IPS DF 6.9 (cell line): Measurements from ENCODE around the gene ASB2.

Experiments
- DNase-seq: peaks from one replicate; pipeline ENCODE4 v3.0.0-alpha.2; 2013; ENCODE audit warnings: low read depth, low spot score
- H3K27ac ChIP-seq: one replicate; pipeline ENCODE4 v1.5.1; 2013; ENCODE audit warnings: low read length, control low read depth
- H3K27me3 ChIP-seq: 2 replicates; pipeline ENCODE4 v1.6.1; 2013; ENCODE audit warnings: mild to moderate bottlenecking, low read length; ENCODE audit not compliant: control insufficient read depth, insufficient read depth
- H3K36me3 ChIP-seq: 2 replicates; pipeline ENCODE4 v1.6.1; 2013; ENCODE audit warnings: low read length; ENCODE audit not compliant: control insufficient read depth, insufficient read depth
- H3K4me1 ChIP-seq: 2 replicates; pipeline ENCODE4 v1.6.1; 2013; ENCODE audit warnings: low read length; ENCODE audit not compliant: control insufficient read depth, insufficient read depth
- H3K4me3 ChIP-seq: 2 replicates; pipeline ENCODE4 v1.5.1; 2013; ENCODE audit warnings: mild to moderate bottlenecking, low read length
- H3K9me3 ChIP-seq: 2 replicates; pipeline ENCODE4 v1.6.1; 2013; ENCODE audit warnings: low read length, inconsistent platforms; ENCODE audit not compliant: control insufficient read depth, insufficient read depth
- WGBS: extraction: QIAGEN DNeasy Blood & Tissue Kit; methylation state at CpG from one replicate; pipeline ENCODE4 v1.1.7; 2013; ENCODE audit warnings: mixed read lengths, missing lambda C conversion rate; ENCODE audit not compliant: insufficient read length, insufficient coverage; 5-methylcytosine and 5-hydroxymethylcytosine counted together

The ASB2 gene

GRCh38 chr14:94015223-94015622 is 38.9 kb upstream of the ASB2 start:
- no peak overlapping the region for H3K27ac ChIP-seq
- H3K36me3 ChIP-seq: no peaks in the 10 kb centered on the region
- H3K27me3 ChIP-seq: no peaks in the 10 kb centered on the region
- DNase-seq: no peak
- H3K4me3 ChIP-seq: no peak overlapping the region
- WGBS: no CpG with 5 or more reads among the region's 2 CpGs
- 0 out of 2 replicates have a peak, but pooled peaks cover 2% of the 10 kb centered on the region for H3K4me1 ChIP-seq
- no peaks in the 10 kb centered on the region for H3K9me3 ChIP-seq

- H3K9me3 ChIP-seq: no peaks in the 10 kb centered on the region
- H3K27me3 ChIP-seq: no peaks in the 10 kb centered on the region
- no peak overlapping the region for H3K27ac ChIP-seq
- no peak for DNase-seq
- no CpG with 5 or more reads among the region's 6 CpGs for WGBS
- no peaks in the 10 kb centered on the region for H3K36me3 ChIP-seq
- H3K4me3 ChIP-seq: no peak overlapping the region
- no peaks in the 10 kb centered on the region for H3K4me1 ChIP-seq
These were observed 38.0 kb upstream of the ASB2 start for GRCh38 chr14:94014382-94014781.

GRCh38 chr14:94011795-94012194 is 35.4 kb upstream of the ASB2 start:
- no peaks in the 10 kb centered on the region for H3K4me1 ChIP-seq
- WGBS: no CpG with 5 or more reads among the region's 2 CpGs
- no peaks in the 10 kb centered on the region for H3K27me3 ChIP-seq
- H3K36me3 ChIP-seq: no peaks in the 10 kb centered on the region
- DNase-seq: no peak
- no peak overlapping the region for H3K27ac ChIP-seq
- H3K4me3 ChIP-seq: no peak overlapping the region
- no peaks in the 10 kb centered on the region for H3K9me3 ChIP-seq

GRCh38 chr14:94010625-94011024 is 34.3 kb upstream of the ASB2 start:
- H3K4me3 ChIP-seq: no peak overlapping the region
- DNase-seq: no peak
- H3K36me3 ChIP-seq: no peaks in the 10 kb centered on the region
- no peaks in the 10 kb centered on the region for H3K4me1 ChIP-seq
- no peak overlapping the region for H3K27ac ChIP-seq
- H3K9me3 ChIP-seq: no peaks in the 10 kb centered on the region
- WGBS: no CpG with 5 or more reads among the region's 6 CpGs
- H3K27me3 ChIP-seq: no peaks in the 10 kb centered on the region

GRCh38 chr14:94009767-94010166 is 33.4 kb upstream of the ASB2 start:
- H3K4me1 ChIP-seq: no peaks in the 10 kb centered on the region
- WGBS: 100% methylated on average over 1 of the region's 4 CpGs
- no peak for DNase-seq
- H3K9me3 ChIP-seq: no peaks in the 10 kb centered on the region
- no peak overlapping the region for H3K27ac ChIP-seq
- H3K36me3 ChIP-seq: no peaks in the 10 kb centered on the region
- no peaks in the 10 kb centered on the region for H3K27me3 ChIP-seq
- H3K4me3 ChIP-seq: no peak overlapping the region

GRCh38 chr14:94008234-94008633 is 31.9 kb upstream of the ASB2 start:
- Histone ChIP-seq H3K4me1 (no peaks in the 10 kb centered on the region), H3K36me3 (no peaks in the 10 kb centered on the region), H3K27ac (no peak overlapping the region), H3K4me3 (no peak overlapping the region), H3K27me3 (no peaks in the 10 kb centered on the region), H3K9me3 (no peaks in the 10 kb centered on the region)
- no peak for DNase-seq
- WGBS: no CpG with 5 or more reads among the region's 3 CpGs

- Histone ChIP-seq H3K27me3 (no peaks in the 10 kb centered on the region), H3K36me3 (no peaks in the 10 kb centered on the region), H3K4me3 (no peak overlapping the region), H3K4me1 (no peaks in the 10 kb centered on the region), H3K27ac (no peak overlapping the region), H3K9me3 (no peaks in the 10 kb centered on the region)
- no CpG with 5 or more reads among the region's 14 CpGs for WGBS
- DNase-seq: no peak
These were observed 29.1 kb upstream of the ASB2 start for GRCh38 chr14:94005324-94006073.

- no CpG with 5 or more reads among the region's 8 CpGs for WGBS
- Histone ChIP-seq H3K4me3 (no peak overlapping the region), H3K9me3 (no peaks in the 10 kb centered on the region), H3K27ac (no peak overlapping the region), H3K27me3 (no peaks in the 10 kb centered on the region), H3K36me3 (no peaks in the 10 kb centered on the region), H3K4me1 (no peaks in the 10 kb centered on the region)
- DNase-seq: no peak
These were observed 27.6 kb upstream of the ASB2 start for GRCh38 chr14:94004015-94004414.

- Histone ChIP-seq H3K9me3 (no peaks in the 10 kb centered on the region), H3K4me1 (no peaks in the 10 kb centered on the region), H3K4me3 (no peak overlapping the region), H3K27ac (no peak overlapping the region), H3K36me3 (no peaks in the 10 kb centered on the region), H3K27me3 (no peaks in the 10 kb centered on the region)
- DNase-seq: no peak
- no CpG with 5 or more reads among the region's 4 CpGs for WGBS
These were observed 27.0 kb upstream of the ASB2 start for GRCh38 chr14:94003397-94003796.

- no peak overlapping the region for H3K4me3 ChIP-seq
- H3K27me3 ChIP-seq: no peaks in the 10 kb centered on the region
- H3K4me1 ChIP-seq: no peaks in the 10 kb centered on the region
- peak; percentile 58 for DNase-seq
- H3K27ac ChIP-seq: no peak overlapping the region
- no CpG with 5 or more reads among the region's 26 CpGs for WGBS
- H3K36me3 ChIP-seq: no peaks in the 10 kb centered on the region
- no peaks in the 10 kb centered on the region for H3K9me3 ChIP-seq
These were observed 25.4 kb upstream of the ASB2 start for GRCh38 chr14:94001501-94002396.
